Measurements from ENCODE around the gene VIT. TPM values are rescaled to one million over a fixed set of nuclear protein-coding genes. Genes with fewer than 3 reads are reported as not detected.

Gene VIT
- total RNA-seq, 1 donor from 2014 or later, result not detected

DNA sequence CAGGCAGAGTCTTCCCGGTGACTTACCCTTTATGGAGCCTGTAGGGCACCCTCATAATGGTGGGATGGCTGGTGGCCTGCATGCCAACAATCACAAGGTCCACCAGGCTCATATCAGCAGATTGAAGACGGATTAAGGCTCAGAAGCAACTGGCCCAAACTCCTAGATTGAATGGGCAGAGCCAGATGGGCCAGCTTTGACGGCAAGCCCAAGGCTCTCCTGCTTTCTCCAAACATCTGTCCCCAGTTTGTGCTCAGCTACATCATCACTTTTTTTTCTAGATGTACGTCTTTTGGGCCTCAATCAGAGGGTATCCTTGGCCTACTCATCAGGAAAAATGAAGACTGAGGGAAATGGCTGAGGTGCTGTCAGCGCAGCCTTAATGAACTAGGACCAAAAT, 114.6 kb downstream of the VIT start:
- Histone ChIP-seq H3K4me2 (no peak overlapping the region), H3K27me3 (no peaks in the 10 kb centered on the region), H3K27ac (no peak overlapping the region), H4K20me1 (ENCODE audit: low read depth) (no peaks in the 10 kb centered on the region), H3K9me3 (ENCODE audit: low read depth) (no peaks in the 10 kb centered on the region), H2AFZ (replicated peaks) (no peak overlapping the region), H3F3A (ENCODE audit: low read depth) (no peaks in the 10 kb centered on the region), H3K9ac (no peak overlapping the region), H3K36me3 (no peaks in the 10 kb centered on the region), H3K4me3 (no peak overlapping the region), H3K4me1 (no peaks in the 10 kb centered on the region), H3K79me2 (ENCODE audit: low read depth) (no peaks in the 10 kb centered on the region)
- no peaks in the 10 kb centered on the region for H3K36me3 Mint-ChIP-seq
- H3K4me1 Mint-ChIP-seq, result peaks cover 7% of the 10 kb centered on the region
- peaks cover 6% of the 10 kb centered on the region for H3K9me3 Mint-ChIP-seq
- H3K27ac Mint-ChIP-seq, result no peak overlapping the region
- TF ChIP-seq EZH2phosphoT487 (IDR thresholded peaks at IDR 0.05) (no peak), EZH2 (IDR thresholded peaks at IDR 0.05) (no peak)
- TF ChIP-seq, protein P1, sequence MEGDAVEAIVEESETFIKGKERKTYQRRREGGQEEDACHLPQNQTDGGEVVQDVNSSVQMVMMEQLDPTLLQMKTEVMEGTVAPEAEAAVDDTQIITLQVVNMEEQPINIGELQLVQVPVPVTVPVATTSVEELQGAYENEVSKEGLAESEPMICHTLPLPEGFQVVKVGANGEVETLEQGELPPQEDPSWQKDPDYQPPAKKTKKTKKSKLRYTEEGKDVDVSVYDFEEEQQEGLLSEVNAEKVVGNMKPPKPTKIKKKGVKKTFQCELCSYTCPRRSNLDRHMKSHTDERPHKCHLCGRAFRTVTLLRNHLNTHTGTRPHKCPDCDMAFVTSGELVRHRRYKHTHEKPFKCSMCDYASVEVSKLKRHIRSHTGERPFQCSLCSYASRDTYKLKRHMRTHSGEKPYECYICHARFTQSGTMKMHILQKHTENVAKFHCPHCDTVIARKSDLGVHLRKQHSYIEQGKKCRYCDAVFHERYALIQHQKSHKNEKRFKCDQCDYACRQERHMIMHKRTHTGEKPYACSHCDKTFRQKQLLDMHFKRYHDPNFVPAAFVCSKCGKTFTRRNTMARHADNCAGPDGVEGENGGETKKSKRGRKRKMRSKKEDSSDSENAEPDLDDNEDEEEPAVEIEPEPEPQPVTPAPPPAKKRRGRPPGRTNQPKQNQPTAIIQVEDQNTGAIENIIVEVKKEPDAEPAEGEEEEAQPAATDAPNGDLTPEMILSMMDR (IDR thresholded peaks at IDR 0.05), result no peak
- H3K4me3 Mint-ChIP-seq, result no peak overlapping the region
- no peak for DNase-seq (ENCODE audit: low spot score)
- peaks cover 13% of the 10 kb centered on the region for H3K27me3 Mint-ChIP-seq (ENCODE audit: insufficient read depth, low read depth)

DNA sequence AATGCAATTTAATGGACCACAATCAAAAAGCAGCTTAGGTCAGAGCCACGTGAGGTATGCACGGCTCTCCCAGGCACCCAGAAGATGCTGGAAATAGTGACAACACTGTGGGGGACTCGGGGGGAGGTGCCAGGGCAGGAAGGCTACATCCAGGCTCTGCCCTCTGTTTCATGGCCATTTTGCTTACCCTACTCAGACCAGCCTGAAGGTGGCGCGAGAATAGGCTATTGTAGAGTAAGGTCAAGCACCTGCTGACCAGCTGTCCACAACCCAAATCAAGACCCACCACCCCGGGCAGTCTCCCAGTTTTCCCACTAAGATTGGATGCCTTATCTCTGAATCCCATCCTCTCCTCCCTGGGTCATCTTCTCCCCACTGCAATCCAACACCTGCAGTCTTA, 115.7 kb downstream of the VIT start:
- Histone ChIP-seq H4K20me1 (ENCODE audit: low read depth) (no peaks in the 10 kb centered on the region), H3K4me1 (no peaks in the 10 kb centered on the region), H3K9ac (no peak overlapping the region), H3K4me3 (no peak overlapping the region), H3F3A (ENCODE audit: low read depth) (no peaks in the 10 kb centered on the region), H3K27ac (no peak overlapping the region), H3K4me2 (no peak overlapping the region), H2AFZ (replicated peaks) (peak overlapping the region; percentile 5), H3K27me3 (no peaks in the 10 kb centered on the region), H3K79me2 (ENCODE audit: low read depth) (no peaks in the 10 kb centered on the region), H3K9me3 (ENCODE audit: low read depth) (no peaks in the 10 kb centered on the region), H3K36me3 (no peaks in the 10 kb centered on the region)
- Mint-ChIP-seq H3K9me3 (peaks cover 1% of the 10 kb centered on the region), H3K36me3 (no peaks in the 10 kb centered on the region), H3K4me1 (no peaks in the 10 kb centered on the region), H3K4me3 (no peak overlapping the region), H3K27me3 (ENCODE audit: insufficient read depth, low read depth) (peaks cover 13% of the 10 kb centered on the region), H3K27ac (no peak overlapping the region)
- TF ChIP-seq EZH2 (IDR thresholded peaks at IDR 0.05), result no peak
- TF ChIP-seq, protein P1 (IDR thresholded peaks at IDR 0.05), result peak; percentile 47
- DNase-seq (ENCODE audit: low spot score), result peak; percentile 39

DNA sequence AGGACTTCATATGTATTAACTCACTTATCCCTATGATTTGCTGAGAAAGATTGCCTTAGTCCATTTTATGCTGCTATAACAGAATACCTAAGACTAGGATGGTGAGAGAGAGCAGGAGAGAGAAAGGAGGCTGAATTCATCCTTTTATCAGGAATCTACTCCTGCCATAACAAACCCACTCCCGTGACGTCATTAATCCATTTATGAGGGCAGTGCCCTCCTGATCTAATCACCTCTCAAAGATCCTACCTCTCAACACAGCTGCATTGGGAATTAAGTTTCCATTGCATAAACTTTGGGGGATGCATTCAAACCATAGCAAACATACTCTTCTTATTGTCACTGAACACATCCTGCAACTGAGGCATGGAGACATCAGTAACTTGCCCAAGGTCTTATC, 122.0 kb downstream of the VIT start:
- no peak overlapping the region for H3K4me3 ChIP-seq
- TF ChIP-seq EZH2 (IDR thresholded peaks at IDR 0.05) (no peak), EZH2phosphoT487 (IDR thresholded peaks at IDR 0.05) (no peak)
- TF ChIP-seq, protein P1 (IDR thresholded peaks at IDR 0.05), result no peak
- H3K9ac ChIP-seq, result no peak overlapping the region
- no peak overlapping the region for H3K4me2 ChIP-seq
- H3K9me3 ChIP-seq (ENCODE audit: low read depth), result no peaks in the 10 kb centered on the region
- peaks cover 4% of the 10 kb centered on the region for H3K27me3 Mint-ChIP-seq (ENCODE audit: insufficient read depth, low read depth)
- no peaks in the 10 kb centered on the region for H3K27me3 ChIP-seq
- H3K4me3 Mint-ChIP-seq, result no peak overlapping the region
- H4K20me1 ChIP-seq (ENCODE audit: low read depth), result no peaks in the 10 kb centered on the region
- no peaks in the 10 kb centered on the region for H3F3A ChIP-seq (ENCODE audit: low read depth)
- no peak overlapping the region for H3K27ac Mint-ChIP-seq
- no peaks in the 10 kb centered on the region for H3K36me3 ChIP-seq
- no peaks in the 10 kb centered on the region for H3K4me1 Mint-ChIP-seq
- H3K36me3 Mint-ChIP-seq, result no peaks in the 10 kb centered on the region
- DNase-seq (ENCODE audit: low spot score), result no peak
- no peak overlapping the region for H3K27ac ChIP-seq
- no peak overlapping the region for H2AFZ ChIP-seq (replicated peaks)
- no peaks in the 10 kb centered on the region for H3K79me2 ChIP-seq (ENCODE audit: low read depth)
- H3K4me1 ChIP-seq, result peaks cover 17% of the 10 kb centered on the region
- H3K9me3 Mint-ChIP-seq, result no peaks in the 10 kb centered on the region
